Subcutaneous adipose tissue (tissue), 4 donors: Measurements from ENCODE around the gene TLR6. TPM values are rescaled to one million over a fixed set of nuclear protein-coding genes. Genes with fewer than 3 reads are reported as not detected.

Experiments
- total RNA-seq, 4 donors: library from RNA; depleted of rRNA; stranded (reverse); fragments of >200 nt; gene quantifications; one replicate each; pipeline ENCODE4 v1.1.0, GENCODE V29; 2016
- TF ChIP-seq, protein P1 (sequence below): fragments of 450-650 bp; IDR thresholded peaks from one replicate; pipeline ENCODE4 v1.5.1; 2016; ENCODE audit warnings: low read depth, mild to moderate bottlenecking, control low read depth, antibody characterized with exemption, moderate library complexity

TLR6 gene
- total RNA-seq, 4 donors from 2014 or later, result 4.7 to 19.2 (median 10.7) TPM

GRCh38 chr4:38820329-38821061 is 36.1 kb downstream of the TLR6 start:
- TF ChIP-seq, protein P1, sequence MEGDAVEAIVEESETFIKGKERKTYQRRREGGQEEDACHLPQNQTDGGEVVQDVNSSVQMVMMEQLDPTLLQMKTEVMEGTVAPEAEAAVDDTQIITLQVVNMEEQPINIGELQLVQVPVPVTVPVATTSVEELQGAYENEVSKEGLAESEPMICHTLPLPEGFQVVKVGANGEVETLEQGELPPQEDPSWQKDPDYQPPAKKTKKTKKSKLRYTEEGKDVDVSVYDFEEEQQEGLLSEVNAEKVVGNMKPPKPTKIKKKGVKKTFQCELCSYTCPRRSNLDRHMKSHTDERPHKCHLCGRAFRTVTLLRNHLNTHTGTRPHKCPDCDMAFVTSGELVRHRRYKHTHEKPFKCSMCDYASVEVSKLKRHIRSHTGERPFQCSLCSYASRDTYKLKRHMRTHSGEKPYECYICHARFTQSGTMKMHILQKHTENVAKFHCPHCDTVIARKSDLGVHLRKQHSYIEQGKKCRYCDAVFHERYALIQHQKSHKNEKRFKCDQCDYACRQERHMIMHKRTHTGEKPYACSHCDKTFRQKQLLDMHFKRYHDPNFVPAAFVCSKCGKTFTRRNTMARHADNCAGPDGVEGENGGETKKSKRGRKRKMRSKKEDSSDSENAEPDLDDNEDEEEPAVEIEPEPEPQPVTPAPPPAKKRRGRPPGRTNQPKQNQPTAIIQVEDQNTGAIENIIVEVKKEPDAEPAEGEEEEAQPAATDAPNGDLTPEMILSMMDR, result no peak

GRCh38 chr4:38819569-38819968 is 37.0 kb downstream of the TLR6 start:
- TF ChIP-seq, protein P1, result no peak

GRCh38 chr4:38818441-38818976 is 38.1 kb downstream of the TLR6 start:
- TF ChIP-seq, protein P1, result no peak

DNA sequence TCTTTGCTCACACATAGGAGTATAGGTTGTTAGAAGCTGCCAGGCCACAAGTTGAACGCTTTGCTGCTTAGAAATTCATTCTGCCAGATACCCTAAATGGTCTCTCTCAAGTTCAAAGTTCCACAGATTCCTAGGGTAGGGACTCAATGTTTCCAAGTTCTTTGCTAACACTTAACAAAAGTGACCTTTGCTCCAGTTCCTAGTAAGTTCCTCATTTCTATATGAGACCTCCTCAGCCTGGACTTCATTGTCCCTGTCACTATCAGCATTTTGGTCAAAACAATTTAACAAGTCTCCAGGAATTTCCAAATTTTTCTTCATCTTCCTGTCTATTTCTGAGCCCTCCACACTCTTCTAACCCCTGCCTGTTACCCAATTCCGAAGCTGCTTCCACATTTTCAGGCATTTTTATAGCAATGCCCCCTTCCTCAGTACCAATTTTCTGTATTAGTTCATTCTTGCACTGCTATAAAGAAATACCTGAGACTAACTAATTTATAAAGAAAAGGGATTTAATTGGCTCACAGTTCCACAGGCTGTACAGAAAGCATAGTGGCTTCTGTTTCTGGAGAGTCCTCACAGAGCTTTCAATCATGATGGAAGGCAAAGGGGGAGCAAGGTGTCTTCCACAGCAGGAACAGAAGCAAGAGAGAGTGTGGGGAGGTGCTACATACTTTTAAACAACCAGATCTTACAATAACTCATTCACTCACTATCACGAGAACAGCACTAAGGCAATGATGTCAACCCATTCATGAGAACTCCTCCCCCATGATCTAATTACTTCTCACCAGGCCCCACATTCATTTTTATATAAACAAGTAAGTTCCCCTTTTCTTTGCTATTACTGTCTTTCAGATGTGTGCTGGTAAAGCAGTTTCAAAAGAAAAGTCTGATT is 40.5 kb downstream of the TLR6 start:
- TF ChIP-seq, protein P1, result no peak

DNA sequence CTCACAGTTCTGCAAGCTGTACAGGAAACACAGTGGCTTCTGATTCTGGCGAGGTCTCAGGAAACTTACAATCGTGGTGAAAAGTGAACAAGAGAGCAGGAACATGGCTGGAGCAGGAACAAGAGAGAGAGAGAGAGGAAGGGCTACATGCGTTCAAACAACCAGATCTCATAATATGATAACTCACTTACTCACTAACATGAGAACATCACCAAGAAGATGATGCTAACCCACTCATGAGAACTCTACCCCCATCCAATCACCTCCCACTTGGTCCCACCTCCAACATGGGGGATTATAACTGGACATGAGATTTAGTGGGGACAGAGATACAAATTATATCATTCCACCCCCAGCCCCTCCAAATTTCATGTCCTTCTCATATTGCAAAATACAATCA is 42.2 kb downstream of the TLR6 start:
- TF ChIP-seq, protein P1, result no peak

GRCh38 chr4:38811297-38811696 is 45.3 kb downstream of the TLR6 start:
- TF ChIP-seq, protein P1, result no peak
